ENCODE measurements around the gene CYP1B1.
"Not testable (repeated sequence)": the region's sequence is repeated elsewhere in the genome, so short reads cannot be mapped to it uniquely, and the experiment has no call there.

Gene CYP1B1

DNA sequence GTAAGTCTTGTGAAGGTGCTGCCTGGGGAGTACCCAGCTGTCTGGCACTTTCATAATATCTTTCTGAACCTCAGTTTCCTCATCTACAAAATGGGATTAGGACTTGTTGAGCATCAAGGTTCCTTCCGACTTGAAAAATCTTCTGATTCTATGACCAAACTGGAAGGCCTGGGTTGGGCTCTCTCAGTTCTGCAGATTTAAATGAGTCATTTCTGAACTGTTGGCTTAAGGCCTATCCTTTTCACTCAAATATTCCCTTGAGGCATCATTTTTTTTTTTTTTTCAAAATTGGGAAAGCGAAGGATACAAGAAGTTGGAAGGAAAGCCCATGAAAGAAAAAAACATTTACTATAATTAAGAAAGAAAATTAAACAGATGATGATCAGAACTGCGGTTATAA, 40.8 kb upstream of the CYP1B1 start:
- TF ChIP-seq, protein P1, sequence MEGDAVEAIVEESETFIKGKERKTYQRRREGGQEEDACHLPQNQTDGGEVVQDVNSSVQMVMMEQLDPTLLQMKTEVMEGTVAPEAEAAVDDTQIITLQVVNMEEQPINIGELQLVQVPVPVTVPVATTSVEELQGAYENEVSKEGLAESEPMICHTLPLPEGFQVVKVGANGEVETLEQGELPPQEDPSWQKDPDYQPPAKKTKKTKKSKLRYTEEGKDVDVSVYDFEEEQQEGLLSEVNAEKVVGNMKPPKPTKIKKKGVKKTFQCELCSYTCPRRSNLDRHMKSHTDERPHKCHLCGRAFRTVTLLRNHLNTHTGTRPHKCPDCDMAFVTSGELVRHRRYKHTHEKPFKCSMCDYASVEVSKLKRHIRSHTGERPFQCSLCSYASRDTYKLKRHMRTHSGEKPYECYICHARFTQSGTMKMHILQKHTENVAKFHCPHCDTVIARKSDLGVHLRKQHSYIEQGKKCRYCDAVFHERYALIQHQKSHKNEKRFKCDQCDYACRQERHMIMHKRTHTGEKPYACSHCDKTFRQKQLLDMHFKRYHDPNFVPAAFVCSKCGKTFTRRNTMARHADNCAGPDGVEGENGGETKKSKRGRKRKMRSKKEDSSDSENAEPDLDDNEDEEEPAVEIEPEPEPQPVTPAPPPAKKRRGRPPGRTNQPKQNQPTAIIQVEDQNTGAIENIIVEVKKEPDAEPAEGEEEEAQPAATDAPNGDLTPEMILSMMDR (IDR thresholded peaks at IDR 0.05; ENCODE audit: borderline replicate concordance, insufficient read depth, low read depth, low read length): no peak

DNA sequence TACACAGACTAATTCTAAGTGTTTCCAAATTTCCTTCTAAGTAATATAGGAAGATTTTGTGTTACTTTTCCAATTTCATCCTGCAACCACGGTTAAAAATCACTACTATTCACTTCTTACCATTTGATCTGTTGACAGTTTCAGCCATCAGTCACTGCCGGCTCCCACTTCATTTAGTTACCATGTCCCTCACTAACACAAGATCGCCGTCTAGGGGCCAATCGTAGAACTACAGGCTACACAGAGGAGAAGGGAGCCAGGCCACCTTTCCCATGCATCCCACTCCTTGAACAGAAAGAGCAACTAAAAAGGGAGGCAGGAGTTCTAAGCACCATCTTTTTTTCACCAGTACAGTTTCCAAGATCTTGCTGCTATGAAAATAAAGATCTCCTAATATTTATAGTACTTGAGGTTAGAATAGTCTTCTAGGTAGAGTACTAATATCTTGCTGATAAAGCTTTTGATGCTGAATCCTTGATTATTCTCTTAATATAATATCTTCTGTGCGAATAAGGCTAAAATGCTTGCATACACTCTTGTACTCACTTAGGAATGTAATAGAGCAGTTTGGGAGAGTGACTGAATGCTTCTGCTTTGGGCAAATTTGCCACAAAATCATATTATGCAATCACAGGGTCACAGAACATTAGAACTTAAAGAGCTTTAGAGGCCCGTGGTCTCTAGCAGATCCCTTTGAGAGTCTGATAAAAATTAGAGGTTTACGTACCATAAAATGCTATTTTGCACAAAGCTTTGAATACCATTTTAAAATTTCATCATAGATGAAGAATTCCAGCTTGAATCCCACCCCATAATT, 39.5 kb upstream of the CYP1B1 start:
- TF ChIP-seq, protein P1 (IDR thresholded peaks at IDR 0.05; ENCODE audit: borderline replicate concordance, insufficient read depth, low read depth, low read length): peak; percentile 98
- no peak overlapping the region for H3K4me3 ChIP-seq (ENCODE audit: low read depth, low read length)

More for the DNA sequence above, 40.8 kb upstream of the CYP1B1 start:
- no peak overlapping the region for H3K4me3 ChIP-seq (ENCODE audit: low read depth, low read length)

DNA sequence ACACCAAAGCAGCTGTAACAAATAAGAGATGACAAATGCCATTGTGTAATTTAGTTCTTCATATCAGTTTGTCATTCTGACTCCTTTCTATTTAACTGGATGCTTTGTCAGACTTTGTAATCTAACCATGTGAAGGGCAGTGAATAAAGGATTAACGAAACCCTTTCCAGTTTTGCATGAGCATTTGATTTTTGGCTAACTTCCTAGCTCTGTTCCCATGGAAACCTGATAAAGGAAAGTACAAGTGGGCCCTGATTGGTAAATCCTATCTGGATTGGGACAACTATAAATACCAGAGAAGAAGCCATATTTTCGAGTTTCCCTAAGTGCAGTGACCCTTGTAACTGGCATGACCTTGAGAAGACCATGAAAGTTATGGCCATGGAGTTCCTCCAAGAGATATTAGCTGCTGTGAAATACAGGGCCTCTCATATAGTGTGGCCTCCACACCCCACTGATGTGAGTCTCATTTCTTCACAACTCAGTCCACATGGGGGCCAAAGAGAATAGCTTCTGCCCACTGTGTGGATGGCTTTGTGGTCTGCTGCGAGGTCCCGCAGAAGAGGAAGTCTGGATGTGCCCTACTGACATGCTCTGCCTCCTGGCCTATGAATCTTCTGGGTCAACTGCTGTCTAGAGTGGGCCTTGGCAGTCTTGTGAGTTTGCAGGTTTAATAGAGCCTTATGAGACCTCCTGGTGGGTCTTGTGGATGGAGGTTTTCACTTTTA, 38.2 kb upstream of the CYP1B1 start:
- TF ChIP-seq, protein P1 (IDR thresholded peaks at IDR 0.05; ENCODE audit: borderline replicate concordance, insufficient read depth, low read depth, low read length): no peak

DNA sequence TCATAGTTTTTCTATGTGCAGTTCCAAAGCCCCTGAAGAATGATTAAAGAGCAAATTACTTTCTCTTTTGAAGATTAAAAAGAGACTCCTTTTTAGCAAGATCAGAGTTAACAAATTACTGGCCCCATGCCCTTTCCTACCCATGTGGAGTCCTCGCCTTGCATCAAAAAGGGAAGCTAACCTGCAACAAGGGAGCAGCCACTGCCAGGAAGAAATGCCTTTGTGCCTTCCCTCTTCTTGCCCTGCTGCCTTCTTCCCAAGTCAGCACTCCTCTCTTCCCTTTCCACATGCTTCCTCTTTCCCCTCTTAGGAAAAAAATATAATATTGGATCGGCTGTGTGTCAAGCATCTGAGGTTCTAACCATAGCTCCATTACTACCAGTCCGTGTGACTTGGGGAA, 37.1 kb upstream of the CYP1B1 start:
- no peak overlapping the region for H3K4me3 ChIP-seq (ENCODE audit: low read depth, low read length)
- TF ChIP-seq, protein P1 (IDR thresholded peaks at IDR 0.05; ENCODE audit: borderline replicate concordance, insufficient read depth, low read depth, low read length): no peak

More for the DNA sequence above, 38.2 kb upstream of the CYP1B1 start:
- H3K4me3 ChIP-seq (ENCODE audit: low read depth, low read length): no peak overlapping the region

DNA sequence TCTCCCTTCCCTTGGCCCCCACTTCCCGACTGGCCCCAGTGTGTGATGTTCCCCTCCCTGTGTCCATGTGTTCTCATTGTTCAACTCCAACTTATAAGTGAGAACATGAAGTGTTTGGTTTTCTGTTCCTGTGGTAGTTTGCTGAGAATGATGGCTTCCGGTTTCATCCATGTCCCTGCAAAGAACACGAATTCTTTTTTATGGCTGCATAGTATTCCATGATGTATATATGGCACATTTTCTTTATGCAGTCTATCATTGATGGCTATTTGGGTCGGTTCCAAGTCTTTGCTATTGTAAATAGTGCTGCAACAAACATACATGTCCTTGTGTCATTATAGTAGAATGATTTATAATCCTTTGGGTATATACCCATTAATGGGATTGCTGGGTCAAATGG, 35.4 kb upstream of the CYP1B1 start:
- H3K4me3 ChIP-seq (ENCODE audit: low read depth, low read length): not testable (repeated sequence)

DNA sequence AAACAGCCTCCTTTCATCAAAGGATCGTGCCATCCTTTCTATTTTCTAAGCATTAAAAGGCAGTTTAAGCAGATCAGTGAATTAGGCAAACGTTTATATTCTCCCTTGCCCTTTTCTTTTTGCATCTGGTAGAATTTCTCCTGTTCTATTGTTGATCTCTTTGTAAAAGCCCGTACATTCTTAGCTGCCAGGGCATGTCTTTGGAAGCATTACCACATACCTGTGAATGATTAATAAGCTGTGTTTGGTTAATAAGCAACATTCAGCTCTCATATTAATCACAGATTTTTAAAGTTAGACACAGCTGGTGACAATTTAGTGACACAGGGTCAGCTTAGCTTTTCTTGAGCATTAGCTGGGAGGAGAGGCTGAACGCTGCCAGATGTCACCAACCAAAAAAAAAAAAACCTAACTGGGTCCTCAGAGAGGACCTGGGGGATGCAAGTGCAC, 33.8 kb upstream of the CYP1B1 start:
- no peak overlapping the region for H3K4me3 ChIP-seq (ENCODE audit: low read depth, low read length)
- TF ChIP-seq, protein P1 (IDR thresholded peaks at IDR 0.05; ENCODE audit: borderline replicate concordance, insufficient read depth, low read depth, low read length): no peak

DNA sequence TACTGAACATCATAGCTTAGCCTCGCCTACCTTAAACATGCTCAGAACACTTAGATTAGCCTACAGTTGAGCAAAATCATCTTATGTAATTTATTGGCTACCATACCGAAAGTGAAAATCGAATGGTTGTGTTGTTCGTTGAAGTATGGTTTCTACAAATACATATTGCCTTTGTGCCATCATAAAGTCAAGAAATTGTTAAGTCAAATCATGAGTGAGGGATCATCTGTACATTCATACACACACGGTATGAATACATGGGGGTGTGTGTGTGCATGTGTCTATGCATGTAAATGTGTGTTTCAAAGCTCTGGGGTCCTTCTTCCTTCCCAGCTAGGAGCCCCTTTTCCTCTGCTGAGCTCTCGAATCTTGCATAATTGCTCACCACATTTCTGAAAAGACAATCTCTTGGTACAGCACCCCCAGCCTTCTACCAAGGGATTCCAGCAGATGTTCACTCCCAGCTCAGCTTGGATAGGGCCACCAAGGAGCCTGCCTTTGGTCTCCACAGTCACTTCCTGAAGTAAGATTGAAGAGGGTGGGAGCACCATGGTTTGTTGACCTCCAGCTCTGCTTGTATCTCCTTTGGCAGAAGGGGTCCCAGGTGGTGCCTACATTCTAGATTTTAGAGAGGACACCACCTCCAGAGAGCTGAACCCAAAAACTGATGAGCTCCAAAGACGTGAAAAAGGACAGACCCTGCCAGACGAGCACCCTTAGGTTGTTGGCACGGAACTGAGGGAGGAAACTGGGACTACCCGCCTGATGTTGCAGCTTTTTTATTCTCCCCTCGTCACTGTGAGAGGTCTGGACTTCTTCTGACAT, 33.2 kb upstream of the CYP1B1 start:
- no peak overlapping the region for H3K4me3 ChIP-seq (ENCODE audit: low read depth, low read length)
- TF ChIP-seq, protein P1 (IDR thresholded peaks at IDR 0.05; ENCODE audit: borderline replicate concordance, insufficient read depth, low read depth, low read length): no peak
